NT2/D1 (cell line): Measurements from ENCODE around the gene AURKB.

Source experiments
- DNase-seq: peaks from one replicate; pipeline ENCODE4 v3.0.0-alpha.2; 2011; ENCODE audit warnings: low read depth, low spot score
- H3K27me3 ChIP-seq: 2 replicates; pipeline ENCODE4 v1.6.0; 2011; ENCODE audit warnings: mild to moderate bottlenecking; ENCODE audit not compliant: insufficient read length, insufficient read depth
- H3K36me3 ChIP-seq: 2 replicates; pipeline ENCODE4 v1.6.1; 2011; ENCODE audit warnings: mild to moderate bottlenecking, low read length, mixed read lengths; ENCODE audit not compliant: insufficient read depth, insufficient read length
- H3K4me1 ChIP-seq: 2 replicates; pipeline ENCODE4 v1.5.1; 2011; ENCODE audit not compliant: insufficient read depth, insufficient read length
- H3K4me3 ChIP-seq: 2 replicates; pipeline ENCODE4 v1.5.1; 2011; ENCODE audit warnings: low read depth; ENCODE audit not compliant: insufficient read length
- H3K9ac ChIP-seq: 2 replicates; pipeline ENCODE4 v1.6.0; 2011; ENCODE audit warnings: low read depth; ENCODE audit not compliant: insufficient read length
- H3K9me3 ChIP-seq: 2 replicates; pipeline ENCODE4 v1.5.1; 2011; ENCODE audit warnings: mild to moderate bottlenecking, low read length; ENCODE audit not compliant: insufficient read depth
- SUZ12 ChIP-seq: IDR thresholded peaks from 2 replicates; pipeline ENCODE4 v1.6.1; 2011; ENCODE audit not compliant: insufficient read length, insufficient read depth; ENCODE audit errors: extremely low read depth
- YY1 ChIP-seq: IDR thresholded peaks from 2 replicates; pipeline ENCODE4 v1.6.1; 2011; ENCODE audit not compliant: insufficient read length, insufficient read depth
- ZNF274 ChIP-seq: IDR thresholded peaks from 2 replicates; pipeline ENCODE4 v1.6.1; 2011; ENCODE audit warnings: mild to moderate bottlenecking, low read depth, low read length

The AURKB gene

DNA sequence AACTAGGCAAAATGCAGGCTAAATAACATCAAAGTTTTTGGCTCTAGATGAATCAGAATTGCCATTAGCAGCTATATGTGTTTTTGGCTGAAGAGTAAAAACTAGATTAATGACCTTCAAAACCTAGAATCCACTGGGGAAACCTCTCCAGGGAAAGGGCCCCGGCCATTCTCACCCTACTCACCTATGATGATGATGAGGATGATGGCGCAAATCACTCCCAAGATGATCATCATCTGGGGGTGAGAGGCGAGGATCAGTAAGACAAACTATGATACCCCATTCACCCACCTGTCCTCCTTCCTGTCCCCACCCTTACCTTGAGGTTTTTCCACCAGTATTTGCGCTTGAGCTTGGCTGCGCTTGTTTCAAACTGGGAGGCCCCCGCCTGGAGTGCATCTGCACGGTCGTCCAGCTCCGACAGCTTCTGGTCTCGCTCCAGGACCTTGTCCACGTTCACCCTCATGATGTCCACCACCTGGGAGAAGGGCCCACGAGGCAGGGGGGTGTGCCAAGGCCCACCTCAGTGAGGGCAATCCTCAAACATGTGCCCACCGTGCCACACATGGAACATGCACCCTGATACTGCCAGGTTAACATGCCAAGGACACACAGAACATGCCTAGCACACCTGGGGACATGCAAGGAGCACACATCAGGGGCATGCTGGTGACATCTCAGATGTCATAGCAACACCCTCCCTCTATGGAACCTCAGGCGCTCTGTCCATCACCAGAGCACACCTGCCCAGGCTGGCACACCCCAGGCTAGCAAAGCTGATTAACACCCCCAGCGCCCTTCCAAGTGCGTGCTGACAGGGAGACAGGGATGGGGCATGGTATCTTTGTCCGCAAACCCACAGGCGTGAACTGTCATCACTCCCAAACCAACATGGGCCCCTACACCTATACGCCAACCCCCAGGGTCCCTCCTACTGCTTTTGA, 48.8 kb downstream of the AURKB start:
- H3K4me1 ChIP-seq, result peaks cover 18% of the 10 kb centered on the region
- peak overlapping the region; percentile 87 for H3K4me3 ChIP-seq
- H3K36me3 ChIP-seq, result peaks cover 27% of the 10 kb centered on the region
- peak overlapping the region; percentile 90 for H3K9ac ChIP-seq
- TF ChIP-seq ZNF274, result no peak
- no peak for TF ChIP-seq YY1
- no peak for TF ChIP-seq SUZ12
- no peak for DNase-seq
- H3K9me3 ChIP-seq, result no peaks in the 10 kb centered on the region
- H3K27me3 ChIP-seq, result no peaks in the 10 kb centered on the region

DNA sequence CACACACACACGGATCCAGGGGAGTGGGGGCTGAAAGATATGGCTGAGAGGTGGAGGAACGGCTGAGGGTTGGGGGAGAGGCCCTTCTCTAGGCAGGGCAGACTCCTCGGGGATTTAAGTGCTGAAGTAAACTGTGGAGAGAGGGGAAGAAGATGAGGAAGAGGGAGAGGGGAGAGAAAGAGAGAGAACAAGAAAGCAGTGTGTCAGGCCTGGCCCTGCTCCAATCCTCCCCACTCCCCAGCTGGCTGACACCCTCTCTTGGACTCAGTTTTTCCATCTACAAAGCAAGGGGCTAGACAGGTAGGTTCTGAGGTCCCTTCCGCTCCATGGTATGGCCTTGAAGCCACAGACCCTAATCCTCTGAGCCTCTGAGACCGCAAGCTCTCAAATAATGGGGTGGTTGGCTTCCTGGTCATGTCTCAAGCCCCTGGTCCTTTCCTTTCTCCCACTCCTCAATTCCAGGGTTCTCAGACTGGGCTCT, 49.6 kb downstream of the AURKB start:
- Histone ChIP-seq H3K9ac (peak overlapping the region; percentile 21), H3K4me3 (no peak overlapping the region), H3K4me1 (peaks cover 18% of the 10 kb centered on the region), H3K27me3 (no peaks in the 10 kb centered on the region), H3K36me3 (peaks cover 27% of the 10 kb centered on the region), H3K9me3 (no peaks in the 10 kb centered on the region)
- TF ChIP-seq SUZ12 (no peak), ZNF274 (no peak), YY1 (no peak)
- no peak for DNase-seq

DNA sequence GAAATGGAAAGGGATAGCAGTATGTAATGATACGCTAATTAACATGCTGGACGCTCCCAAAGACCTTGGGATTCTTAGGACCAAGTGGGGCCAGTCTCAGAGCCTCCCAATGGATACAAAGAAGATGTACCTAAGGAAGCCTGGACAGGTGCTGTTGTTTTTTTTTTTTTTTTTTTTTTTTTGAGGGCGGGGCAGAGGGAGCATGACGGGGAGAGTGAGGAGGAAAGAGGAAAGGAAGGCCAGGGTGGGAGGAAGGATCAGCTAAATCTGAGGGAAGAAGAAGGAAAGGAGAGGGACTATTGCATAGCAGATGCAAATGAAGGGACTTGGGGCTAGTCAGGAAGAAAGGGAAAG, 50.2 kb downstream of the AURKB start:
- no peak for DNase-seq
- TF ChIP-seq SUZ12 (no peak), YY1 (no peak), ZNF274 (no peak)
- Histone ChIP-seq H3K9me3 (no peaks in the 10 kb centered on the region), H3K4me3 (no peak overlapping the region), H3K36me3 (peaks cover 27% of the 10 kb centered on the region), H3K27me3 (no peaks in the 10 kb centered on the region), H3K9ac (no peak overlapping the region), H3K4me1 (peaks cover 18% of the 10 kb centered on the region)

DNA sequence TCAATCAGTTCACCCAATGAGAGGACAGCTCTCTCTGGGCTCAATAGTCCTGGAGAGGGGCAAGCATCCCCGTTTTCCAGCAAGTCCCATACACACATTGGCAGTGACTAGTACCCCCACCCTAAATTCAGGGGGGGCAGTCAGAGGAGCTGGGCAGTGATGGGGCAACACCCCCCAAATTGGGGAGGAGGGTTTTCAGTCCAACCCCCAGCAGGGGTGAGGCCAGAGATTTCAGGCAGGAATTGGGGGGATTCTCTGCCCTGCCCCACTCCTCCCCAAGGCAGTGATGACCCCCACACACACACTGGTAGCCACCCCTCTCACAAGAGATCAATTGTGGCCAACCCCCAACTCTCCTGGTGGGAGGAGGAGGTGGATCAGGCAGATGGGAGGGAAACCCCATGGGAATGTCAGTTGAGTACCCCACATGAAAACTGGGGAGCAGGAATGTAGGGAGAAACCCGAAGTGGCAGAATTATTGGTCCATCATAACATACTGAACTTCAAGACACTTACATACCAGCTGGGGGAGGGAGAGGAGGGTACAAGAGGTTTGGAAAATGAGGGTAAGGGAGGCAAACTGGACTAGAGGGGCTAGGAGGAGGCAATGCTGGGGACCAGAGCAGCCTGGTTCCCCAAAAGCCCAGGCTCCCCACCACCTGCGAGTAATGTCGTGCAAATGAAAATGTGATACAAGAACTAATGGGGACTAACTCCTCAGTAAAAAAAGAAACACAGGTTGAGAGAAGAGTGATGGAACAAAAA, 50.7 kb downstream of the AURKB start:
- Histone ChIP-seq H3K27me3 (no peaks in the 10 kb centered on the region), H3K4me1 (peaks cover 15% of the 10 kb centered on the region), H3K36me3 (peaks cover 27% of the 10 kb centered on the region), H3K9ac (no peak overlapping the region), H3K4me3 (no peak overlapping the region), H3K9me3 (no peaks in the 10 kb centered on the region)
- TF ChIP-seq YY1, result no peak
- no peak for TF ChIP-seq SUZ12
- no peak for TF ChIP-seq ZNF274
- no peak for DNase-seq

DNA sequence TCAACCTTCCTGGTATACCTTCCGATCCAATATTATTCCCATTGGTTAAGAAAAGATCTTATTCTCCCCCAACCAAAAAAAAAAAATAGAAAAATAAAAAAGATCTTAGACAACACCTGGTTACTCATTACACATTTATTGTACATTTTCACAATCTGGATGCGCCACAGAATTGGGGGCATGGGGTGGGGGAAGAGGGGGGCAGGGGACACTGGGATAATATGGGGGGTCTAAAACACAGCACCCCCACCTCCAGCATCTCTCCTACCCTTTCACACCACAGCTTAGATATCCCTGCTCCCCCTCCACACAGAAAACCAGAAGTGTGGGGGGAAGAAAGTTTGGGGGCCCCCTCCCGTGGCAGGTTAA, 51.4 kb downstream of the AURKB start:
- TF ChIP-seq YY1 (no peak), ZNF274 (no peak), SUZ12 (no peak)
- H3K9ac ChIP-seq, result no peak overlapping the region
- DNase-seq, result no peak
- peaks cover 27% of the 10 kb centered on the region for H3K36me3 ChIP-seq
- H3K4me3 ChIP-seq, result no peak overlapping the region
- no peaks in the 10 kb centered on the region for H3K9me3 ChIP-seq
- H3K27me3 ChIP-seq, result no peaks in the 10 kb centered on the region
- H3K4me1 ChIP-seq, result peaks cover 14% of the 10 kb centered on the region

DNA sequence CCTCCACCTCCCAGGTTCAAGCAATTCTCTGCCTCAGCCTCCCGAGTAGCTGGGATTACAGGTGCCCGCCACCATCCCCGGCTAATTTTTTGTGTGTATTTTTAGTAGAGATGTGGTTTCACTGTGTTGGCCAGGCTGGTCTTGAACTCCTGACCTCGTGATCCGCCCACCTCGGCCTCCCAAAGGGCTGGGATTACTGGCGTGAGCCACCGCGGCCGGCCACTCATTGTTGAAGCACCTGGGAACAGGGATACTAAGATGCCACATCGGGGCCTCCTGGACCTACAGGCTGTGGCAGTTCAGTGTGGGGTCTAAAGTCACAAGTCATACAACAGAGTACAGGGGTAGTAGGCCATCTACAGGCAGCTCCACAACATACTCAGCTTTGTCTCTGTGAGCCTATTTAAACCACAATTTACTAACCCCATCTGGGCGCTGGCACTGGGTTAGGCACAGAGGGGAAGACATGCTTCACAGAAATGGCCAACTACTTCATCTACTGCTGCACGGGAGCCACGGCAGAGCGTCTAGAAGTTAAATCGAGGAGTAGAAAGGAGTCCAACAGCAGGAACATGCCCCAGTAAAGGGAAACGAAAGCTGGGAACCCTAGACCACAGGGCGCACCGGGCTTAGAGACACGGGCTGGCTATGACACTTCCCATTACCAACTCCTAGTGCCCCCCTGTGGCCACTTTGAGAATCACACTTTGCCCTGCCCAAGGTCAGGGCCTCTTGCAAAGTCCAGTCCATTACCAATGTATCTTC, 51.9 kb downstream of the AURKB start:
- H3K9ac ChIP-seq, result no peak overlapping the region
- H3K27me3 ChIP-seq, result no peaks in the 10 kb centered on the region
- no peak overlapping the region for H3K4me3 ChIP-seq
- H3K36me3 ChIP-seq, result peaks cover 27% of the 10 kb centered on the region
- TF ChIP-seq YY1, result no peak
- TF ChIP-seq ZNF274, result no peak
- TF ChIP-seq SUZ12, result no peak
- DNase-seq, result no peak
- peaks cover 12% of the 10 kb centered on the region for H3K4me1 ChIP-seq
- no peaks in the 10 kb centered on the region for H3K9me3 ChIP-seq
